ENCODE data around the gene NREP. TPM values are rescaled to one million over a fixed set of nuclear protein-coding genes. Genes with fewer than 3 reads are reported as not detected.
A peak's percentile ranks its signal among the peaks of the same experiment; 100 is the strongest.

NREP gene
- total RNA-seq, 1 donor from 2014 or later: 1,006 TPM

- peaks cover 5% of the 10 kb centered on the region for H3K36me3 Mint-ChIP-seq (ENCODE audit: low read depth)
Measured at GRCh38 chr5:111795142-111795541, 38.1 kb upstream of the NREP start.

GRCh38 chr5:111792471-111793058 lies 35.6 kb upstream of the NREP start:
- Mint-ChIP-seq H3K36me3 (ENCODE audit: low read depth) (peaks cover 12% of the 10 kb centered on the region), H3K27me3 (ENCODE audit: low read depth) (no peaks in the 10 kb centered on the region), H3K27ac (ENCODE audit: unreplicated experiment) (peak overlapping the region; percentile 86), H3K9me3 (ENCODE audit: low read depth) (peaks cover 7% of the 10 kb centered on the region), H3K4me3 (ENCODE audit: unreplicated experiment) (no peak overlapping the region), H3K4me1 (ENCODE audit: low read depth) (peaks cover 15% of the 10 kb centered on the region)
- no peak for TF ChIP-seq CTCF (IDR thresholded peaks at IDR 0.05)
- no peak for DNase-seq (ENCODE audit: low spot score)

More at GRCh38 chr5:111795142-111795541, 38.1 kb upstream of the NREP start:
- no peak for DNase-seq (ENCODE audit: low spot score)
- Mint-ChIP-seq H3K27ac (ENCODE audit: unreplicated experiment) (no peak overlapping the region), H3K27me3 (ENCODE audit: low read depth) (no peaks in the 10 kb centered on the region), H3K4me3 (ENCODE audit: unreplicated experiment) (no peak overlapping the region), H3K4me1 (ENCODE audit: low read depth) (peaks cover 15% of the 10 kb centered on the region), H3K9me3 (ENCODE audit: low read depth) (peaks cover 2% of the 10 kb centered on the region)
- no peak for TF ChIP-seq CTCF (IDR thresholded peaks at IDR 0.05)

- no peak for TF ChIP-seq CTCF (IDR thresholded peaks at IDR 0.05)
- Mint-ChIP-seq H3K4me1 (ENCODE audit: low read depth) (peaks cover 31% of the 10 kb centered on the region), H3K36me3 (ENCODE audit: low read depth) (peaks cover 20% of the 10 kb centered on the region), H3K27me3 (ENCODE audit: low read depth) (no peaks in the 10 kb centered on the region), H3K27ac (ENCODE audit: unreplicated experiment) (no peak overlapping the region), H3K4me3 (ENCODE audit: unreplicated experiment) (no peak overlapping the region), H3K9me3 (ENCODE audit: low read depth) (peaks cover 18% of the 10 kb centered on the region)
- DNase-seq (ENCODE audit: low spot score): no peak
Measured at GRCh38 chr5:111790295-111790694, 33.3 kb upstream of the NREP start.

- peak overlapping the region; percentile 74 for H3K27ac Mint-ChIP-seq (ENCODE audit: unreplicated experiment)
- no peak for DNase-seq (ENCODE audit: low spot score)
- peaks cover 19% of the 10 kb centered on the region for H3K36me3 Mint-ChIP-seq (ENCODE audit: low read depth)
- H3K27me3 Mint-ChIP-seq (ENCODE audit: low read depth): no peaks in the 10 kb centered on the region
- TF ChIP-seq CTCF (IDR thresholded peaks at IDR 0.05): no peak
- H3K4me1 Mint-ChIP-seq (ENCODE audit: low read depth): peaks cover 48% of the 10 kb centered on the region
- no peak overlapping the region for H3K4me3 Mint-ChIP-seq (ENCODE audit: unreplicated experiment)
- H3K9me3 Mint-ChIP-seq (ENCODE audit: low read depth): peaks cover 23% of the 10 kb centered on the region
Measured at GRCh38 chr5:111787006-111787405, 30.0 kb upstream of the NREP start.

GRCh38 chr5:111784491-111785181 lies 27.6 kb upstream of the NREP start:
- TF ChIP-seq CTCF (IDR thresholded peaks at IDR 0.05): no peak
- Mint-ChIP-seq H3K36me3 (ENCODE audit: low read depth) (peaks cover 18% of the 10 kb centered on the region), H3K4me1 (ENCODE audit: low read depth) (peaks cover 71% of the 10 kb centered on the region), H3K27me3 (ENCODE audit: low read depth) (no peaks in the 10 kb centered on the region), H3K9me3 (ENCODE audit: low read depth) (peaks cover 23% of the 10 kb centered on the region), H3K27ac (ENCODE audit: unreplicated experiment) (peak overlapping the region; percentile 88), H3K4me3 (ENCODE audit: unreplicated experiment) (no peak overlapping the region)
- DNase-seq (ENCODE audit: low spot score): no peak
